ENCODE measurements around the gene TCF25.
A peak's percentile ranks its signal among the peaks of the same experiment; 100 is the strongest.

Gene TCF25

GRCh38 chr16:89938175-89938885 is 64.9 kb downstream of the TCF25 start:
- no peak overlapping the region for H3K4me2 ChIP-seq (ENCODE audit: low read length)

GRCh38 chr16:89944773-89945172 is 71.4 kb downstream of the TCF25 start:
- no peak for DNase-seq
- Histone ChIP-seq H2BK15ac (replicated peaks; ENCODE audit: low read depth) (no peak overlapping the region), H3K23ac (ENCODE audit: low read length) (no peak overlapping the region), H3K36me3 (ENCODE audit: control insufficient read depth, insufficient read depth, low read length) (no peaks in the 10 kb centered on the region), H4K5ac (ENCODE audit: low read length) (no peak overlapping the region), H3K79me1 (ENCODE audit: low read length) (no peaks in the 10 kb centered on the region), H4K8ac (ENCODE audit: low read depth, low read length) (no peak overlapping the region), H2BK120ac (ENCODE audit: low read depth, low read length) (no peak overlapping the region), H3K4ac (ENCODE audit: low read depth, low read length) (no peak overlapping the region), H3K27me3 (ENCODE audit: insufficient read depth, low read length, poor library complexity) (no peaks in the 10 kb centered on the region), H3K4me2 (ENCODE audit: low read length) (no peak overlapping the region), H3K9ac (ENCODE audit: low read length) (no peak overlapping the region), H2BK5ac (ENCODE audit: low read length) (no peak overlapping the region), H3K56ac (ENCODE audit: low read length) (no peak overlapping the region), H3K4me1 (ENCODE audit: control insufficient read depth, low read depth, low read length) (no peaks in the 10 kb centered on the region), H2AK5ac (ENCODE audit: low read length) (no peak overlapping the region), H3K27ac (ENCODE audit: low read depth, low read length) (no peak overlapping the region), H3K18ac (ENCODE audit: low read length) (no peak overlapping the region), H3K79me2 (ENCODE audit: control insufficient read depth, insufficient read depth, low read length) (no peaks in the 10 kb centered on the region), H3K4me3 (ENCODE audit: low read length) (no peak overlapping the region)
- WGBS (ENCODE audit: extremely low coverage, insufficient coverage, low lambda C conversion rate), result no CpG with 5 or more reads among the region's 5 CpGs

More at GRCh38 chr16:89938175-89938885, 64.9 kb downstream of the TCF25 start:
- H3K27me3 ChIP-seq (ENCODE audit: insufficient read depth, low read length, poor library complexity), result no peaks in the 10 kb centered on the region
- no peak overlapping the region for H2BK15ac ChIP-seq (replicated peaks; ENCODE audit: low read depth)
- no CpG with 5 or more reads among the region's 21 CpGs for WGBS (ENCODE audit: extremely low coverage, insufficient coverage, low lambda C conversion rate)
- no peak overlapping the region for H3K9ac ChIP-seq (ENCODE audit: low read length)
- H3K4ac ChIP-seq (ENCODE audit: low read depth, low read length), result no peak overlapping the region
- H4K8ac ChIP-seq (ENCODE audit: low read depth, low read length), result no peak overlapping the region
- H2BK120ac ChIP-seq (ENCODE audit: low read depth, low read length), result no peak overlapping the region
- no peak overlapping the region for H2BK5ac ChIP-seq (ENCODE audit: low read length)
- H3K18ac ChIP-seq (ENCODE audit: low read length), result no peak overlapping the region
- H3K23ac ChIP-seq (ENCODE audit: low read length), result no peak overlapping the region
- H3K4me3 ChIP-seq (ENCODE audit: low read length), result no peak overlapping the region
- DNase-seq, result no peak
- H3K4me1 ChIP-seq (ENCODE audit: control insufficient read depth, low read depth, low read length), result no peaks in the 10 kb centered on the region
- H3K79me2 ChIP-seq (ENCODE audit: control insufficient read depth, insufficient read depth, low read length), result no peaks in the 10 kb centered on the region
- no peak overlapping the region for H3K27ac ChIP-seq (ENCODE audit: low read depth, low read length)
- no peak overlapping the region for H3K56ac ChIP-seq (ENCODE audit: low read length)
- H3K79me1 ChIP-seq (ENCODE audit: low read length), result no peaks in the 10 kb centered on the region
- no peak overlapping the region for H2AK5ac ChIP-seq (ENCODE audit: low read length)
- H4K5ac ChIP-seq (ENCODE audit: low read length), result no peak overlapping the region
- H3K36me3 ChIP-seq (ENCODE audit: control insufficient read depth, insufficient read depth, low read length), result peaks cover 7% of the 10 kb centered on the region

- H3K4me2 ChIP-seq (ENCODE audit: low read length), result no peak overlapping the region
- no peaks in the 10 kb centered on the region for H3K79me1 ChIP-seq (ENCODE audit: low read length)
- no peak overlapping the region for H2BK15ac ChIP-seq (replicated peaks; ENCODE audit: low read depth)
- no peak overlapping the region for H3K9ac ChIP-seq (ENCODE audit: low read length)
- DNase-seq, result no peak
- no peak overlapping the region for H3K4me3 ChIP-seq (ENCODE audit: low read length)
- H3K18ac ChIP-seq (ENCODE audit: low read length), result no peak overlapping the region
- no CpG with 5 or more reads among the region's 7 CpGs for WGBS (ENCODE audit: extremely low coverage, insufficient coverage, low lambda C conversion rate)
- H3K23ac ChIP-seq (ENCODE audit: low read length), result no peak overlapping the region
- H3K4ac ChIP-seq (ENCODE audit: low read depth, low read length), result no peak overlapping the region
- H2AK5ac ChIP-seq (ENCODE audit: low read length), result no peak overlapping the region
- no peak overlapping the region for H4K8ac ChIP-seq (ENCODE audit: low read depth, low read length)
- H3K27me3 ChIP-seq (ENCODE audit: insufficient read depth, low read length, poor library complexity), result no peaks in the 10 kb centered on the region
- H2BK120ac ChIP-seq (ENCODE audit: low read depth, low read length), result no peak overlapping the region
- no peaks in the 10 kb centered on the region for H3K36me3 ChIP-seq (ENCODE audit: control insufficient read depth, insufficient read depth, low read length)
- H3K27ac ChIP-seq (ENCODE audit: low read depth, low read length), result no peak overlapping the region
- H3K79me2 ChIP-seq (ENCODE audit: control insufficient read depth, insufficient read depth, low read length), result no peaks in the 10 kb centered on the region
- no peaks in the 10 kb centered on the region for H3K4me1 ChIP-seq (ENCODE audit: control insufficient read depth, low read depth, low read length)
- no peak overlapping the region for H2BK5ac ChIP-seq (ENCODE audit: low read length)
- no peak overlapping the region for H3K56ac ChIP-seq (ENCODE audit: low read length)
- no peak overlapping the region for H4K5ac ChIP-seq (ENCODE audit: low read length)
These were observed 72.3 kb downstream of the TCF25 start for GRCh38 chr16:89945654-89946053.

GRCh38 chr16:89946515-89946914 is 73.1 kb downstream of the TCF25 start:
- no peak for DNase-seq
- no peak overlapping the region for H2BK15ac ChIP-seq (replicated peaks; ENCODE audit: low read depth)
- no peak overlapping the region for H3K4ac ChIP-seq (ENCODE audit: low read depth, low read length)
- no peaks in the 10 kb centered on the region for H3K27me3 ChIP-seq (ENCODE audit: insufficient read depth, low read length, poor library complexity)
- H2BK5ac ChIP-seq (ENCODE audit: low read length), result no peak overlapping the region
- H3K9ac ChIP-seq (ENCODE audit: low read length), result no peak overlapping the region
- H4K8ac ChIP-seq (ENCODE audit: low read depth, low read length), result no peak overlapping the region
- H3K27ac ChIP-seq (ENCODE audit: low read depth, low read length), result no peak overlapping the region
- no peak overlapping the region for H3K18ac ChIP-seq (ENCODE audit: low read length)
- no peaks in the 10 kb centered on the region for H3K79me2 ChIP-seq (ENCODE audit: control insufficient read depth, insufficient read depth, low read length)
- no peaks in the 10 kb centered on the region for H3K36me3 ChIP-seq (ENCODE audit: control insufficient read depth, insufficient read depth, low read length)
- H3K4me1 ChIP-seq (ENCODE audit: control insufficient read depth, low read depth, low read length), result no peaks in the 10 kb centered on the region
- no CpG with 5 or more reads among the region's 5 CpGs for WGBS (ENCODE audit: extremely low coverage, insufficient coverage, low lambda C conversion rate)
- no peak overlapping the region for H3K56ac ChIP-seq (ENCODE audit: low read length)
- H3K79me1 ChIP-seq (ENCODE audit: low read length), result no peaks in the 10 kb centered on the region
- no peak overlapping the region for H4K5ac ChIP-seq (ENCODE audit: low read length)
- H3K4me3 ChIP-seq (ENCODE audit: low read length), result no peak overlapping the region
- no peak overlapping the region for H3K4me2 ChIP-seq (ENCODE audit: low read length)
- no peak overlapping the region for H2AK5ac ChIP-seq (ENCODE audit: low read length)
- H2BK120ac ChIP-seq (ENCODE audit: low read depth, low read length), result no peak overlapping the region
- H3K23ac ChIP-seq (ENCODE audit: low read length), result no peak overlapping the region

GRCh38 chr16:89949121-89949742 is 75.8 kb downstream of the TCF25 start:
- H3K79me2 ChIP-seq (ENCODE audit: control insufficient read depth, insufficient read depth, low read length), result no peaks in the 10 kb centered on the region
- H3K4me3 ChIP-seq (ENCODE audit: low read length), result peak overlapping the region; percentile 41
- H2BK15ac ChIP-seq (replicated peaks; ENCODE audit: low read depth), result no peak overlapping the region
- H4K8ac ChIP-seq (ENCODE audit: low read depth, low read length), result no peak overlapping the region
- no peak overlapping the region for H3K4ac ChIP-seq (ENCODE audit: low read depth, low read length)
- no peak overlapping the region for H3K27ac ChIP-seq (ENCODE audit: low read depth, low read length)
- peak overlapping the region; percentile 80 for H3K56ac ChIP-seq (ENCODE audit: low read length)
- H3K4me1 ChIP-seq (ENCODE audit: control insufficient read depth, low read depth, low read length), result no peaks in the 10 kb centered on the region
- no peak overlapping the region for H4K5ac ChIP-seq (ENCODE audit: low read length)
- peak overlapping the region; percentile 77 for H3K9ac ChIP-seq (ENCODE audit: low read length)
- H2BK5ac ChIP-seq (ENCODE audit: low read length), result no peak overlapping the region
- DNase-seq, result no peak
- no peak overlapping the region for H2BK120ac ChIP-seq (ENCODE audit: low read depth, low read length)
- H2AK5ac ChIP-seq (ENCODE audit: low read length), result no peak overlapping the region
- no peaks in the 10 kb centered on the region for H3K27me3 ChIP-seq (ENCODE audit: insufficient read depth, low read length, poor library complexity)
- peak overlapping the region; percentile 61 for H3K4me2 ChIP-seq (ENCODE audit: low read length)
- H3K18ac ChIP-seq (ENCODE audit: low read length), result no peak overlapping the region
- H3K23ac ChIP-seq (ENCODE audit: low read length), result no peak overlapping the region
- H3K79me1 ChIP-seq (ENCODE audit: low read length), result no peaks in the 10 kb centered on the region
- no peaks in the 10 kb centered on the region for H3K36me3 ChIP-seq (ENCODE audit: control insufficient read depth, insufficient read depth, low read length)
- no CpG with 5 or more reads among the region's 55 CpGs for WGBS (ENCODE audit: extremely low coverage, insufficient coverage, low lambda C conversion rate)
